Osteocyte (in vitro differentiated cells): ENCODE measurements around the gene LSM4. TPM values are rescaled to one million over a fixed set of nuclear protein-coding genes. Genes with fewer than 3 reads are reported as not detected.

Experiments
- DNase-seq: peaks from one replicate; pipeline ENCODE4 v3.0.0; 2021; ENCODE audit warnings: mixed read lengths; ENCODE audit not compliant: unreplicated experiment; ENCODE audit errors: extremely low spot score
- H3K27ac Mint-ChIP-seq: one replicate; pipeline ENCODE4 v1.8.0; 2021; ENCODE audit warnings: mild to moderate bottlenecking, mixed read lengths; ENCODE audit not compliant: unreplicated experiment
- H3K27me3 Mint-ChIP-seq: one replicate; pipeline ENCODE4 v1.8.0; 2021; ENCODE audit warnings: mixed read lengths; ENCODE audit not compliant: unreplicated experiment
- H3K36me3 Mint-ChIP-seq: one replicate; pipeline ENCODE4 v1.8.0; 2021; ENCODE audit warnings: mixed read lengths; ENCODE audit not compliant: unreplicated experiment
- H3K4me1 Mint-ChIP-seq: one replicate; pipeline ENCODE4 v1.8.0; 2021; ENCODE audit warnings: mixed read lengths; ENCODE audit not compliant: unreplicated experiment
- H3K4me3 Mint-ChIP-seq: one replicate; pipeline ENCODE4 v1.8.0; 2021; ENCODE audit warnings: mild to moderate bottlenecking, moderate library complexity, mixed read lengths; ENCODE audit not compliant: unreplicated experiment
- H3K9me3 Mint-ChIP-seq: one replicate; pipeline ENCODE4 v1.8.0; 2021; ENCODE audit warnings: mixed read lengths; ENCODE audit not compliant: unreplicated experiment
- total RNA-seq: library from RNA; stranded (reverse); gene quantifications from 2 replicates; pipeline ENCODE4 v1.2.1, GENCODE V29; 2021
- TF ChIP-seq, protein P1 (sequence below): fragments of 200-600 bp; sonication (generic); IDR thresholded peaks from 2 replicates; pipeline ENCODE4 v1.5.0; 2021; ENCODE audit warnings: antibody characterized with exemption, mild to moderate bottlenecking, moderate library complexity

The LSM4 gene
- total RNA-seq, 1 donor from 2014 or later: 92.1 TPM

- TF ChIP-seq, protein P1, sequence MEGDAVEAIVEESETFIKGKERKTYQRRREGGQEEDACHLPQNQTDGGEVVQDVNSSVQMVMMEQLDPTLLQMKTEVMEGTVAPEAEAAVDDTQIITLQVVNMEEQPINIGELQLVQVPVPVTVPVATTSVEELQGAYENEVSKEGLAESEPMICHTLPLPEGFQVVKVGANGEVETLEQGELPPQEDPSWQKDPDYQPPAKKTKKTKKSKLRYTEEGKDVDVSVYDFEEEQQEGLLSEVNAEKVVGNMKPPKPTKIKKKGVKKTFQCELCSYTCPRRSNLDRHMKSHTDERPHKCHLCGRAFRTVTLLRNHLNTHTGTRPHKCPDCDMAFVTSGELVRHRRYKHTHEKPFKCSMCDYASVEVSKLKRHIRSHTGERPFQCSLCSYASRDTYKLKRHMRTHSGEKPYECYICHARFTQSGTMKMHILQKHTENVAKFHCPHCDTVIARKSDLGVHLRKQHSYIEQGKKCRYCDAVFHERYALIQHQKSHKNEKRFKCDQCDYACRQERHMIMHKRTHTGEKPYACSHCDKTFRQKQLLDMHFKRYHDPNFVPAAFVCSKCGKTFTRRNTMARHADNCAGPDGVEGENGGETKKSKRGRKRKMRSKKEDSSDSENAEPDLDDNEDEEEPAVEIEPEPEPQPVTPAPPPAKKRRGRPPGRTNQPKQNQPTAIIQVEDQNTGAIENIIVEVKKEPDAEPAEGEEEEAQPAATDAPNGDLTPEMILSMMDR: no peak
- peaks cover 33% of the 10 kb centered on the region for H3K4me1 Mint-ChIP-seq
- H3K27ac Mint-ChIP-seq: peak overlapping the region; percentile 27
- no peak for DNase-seq
- no peaks in the 10 kb centered on the region for H3K9me3 Mint-ChIP-seq
- H3K27me3 Mint-ChIP-seq: no peaks in the 10 kb centered on the region
- H3K36me3 Mint-ChIP-seq: peaks cover 3% of the 10 kb centered on the region
- no peak overlapping the region for H3K4me3 Mint-ChIP-seq
Observed at GRCh38 chr19:18284712-18285360, 38.0 kb downstream of the LSM4 start.

DNA sequence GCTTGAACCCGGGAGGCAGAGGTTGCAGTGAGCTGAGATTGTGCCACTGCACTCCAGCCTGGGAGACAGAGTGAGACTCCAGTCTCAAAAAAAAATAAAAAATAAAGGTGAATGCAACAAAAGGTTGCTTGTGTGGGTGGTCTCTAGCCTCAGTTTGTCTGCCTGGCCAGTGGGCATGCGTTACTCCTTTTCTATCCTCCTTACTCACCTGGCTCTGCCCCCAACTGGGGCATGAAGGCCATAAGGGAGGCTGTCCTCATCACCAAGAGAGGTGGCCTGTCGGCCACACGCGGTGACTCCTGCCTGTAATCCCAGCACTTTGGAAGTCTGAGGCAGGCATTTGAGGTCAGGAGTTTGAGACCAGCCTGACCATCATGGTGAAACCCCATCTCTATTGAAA, 39.5 kb downstream of the LSM4 start:
- H3K36me3 Mint-ChIP-seq: peaks cover 15% of the 10 kb centered on the region
- H3K4me1 Mint-ChIP-seq: peaks cover 38% of the 10 kb centered on the region
- H3K9me3 Mint-ChIP-seq: no peaks in the 10 kb centered on the region
- peak overlapping the region; percentile 98 for H3K27ac Mint-ChIP-seq
- DNase-seq: no peak
- no peaks in the 10 kb centered on the region for H3K27me3 Mint-ChIP-seq
- H3K4me3 Mint-ChIP-seq: no peak overlapping the region
- TF ChIP-seq, protein P1: no peak

- Mint-ChIP-seq H3K4me1 (peaks cover 39% of the 10 kb centered on the region), H3K27me3 (no peaks in the 10 kb centered on the region)
Observed at GRCh38 chr19:18282788-18283141, 40.1 kb downstream of the LSM4 start.

DNA sequence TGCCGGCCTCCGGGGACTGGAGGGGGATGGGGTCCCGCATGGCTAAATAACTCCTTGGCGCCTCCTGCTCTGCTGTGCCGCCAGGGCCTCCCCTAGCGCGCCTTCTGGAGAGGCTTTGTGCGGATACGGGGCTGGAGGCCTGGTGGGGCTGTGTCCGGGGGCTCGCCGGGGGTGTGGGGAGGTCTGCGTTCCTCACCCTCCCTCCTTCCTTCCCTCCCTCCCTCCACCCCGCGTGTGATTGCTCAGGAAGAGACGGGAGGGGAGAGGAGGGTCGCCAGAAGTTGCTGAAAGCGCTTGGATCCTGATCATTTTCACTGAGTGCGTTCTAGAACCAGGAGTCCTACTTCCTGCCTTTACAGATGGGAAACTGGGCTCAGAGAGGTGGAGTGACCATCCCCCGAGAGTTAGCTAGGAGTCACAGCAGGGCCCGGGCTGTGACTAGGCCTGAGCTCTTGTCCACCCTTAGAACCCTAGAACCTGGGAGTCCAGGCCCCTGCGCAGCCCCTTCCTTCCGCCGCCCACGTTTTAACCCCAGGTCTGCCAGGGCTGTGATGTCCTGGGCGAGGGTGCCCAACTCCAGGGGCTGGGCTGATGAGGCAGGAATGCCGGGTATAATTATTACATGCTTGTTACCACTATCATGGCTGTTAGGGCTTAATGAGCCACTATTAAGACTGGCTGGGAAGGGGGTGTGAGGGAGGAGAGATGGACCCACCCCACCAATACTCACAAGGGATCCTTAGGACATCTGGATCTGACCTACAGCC, 40.7 kb downstream of the LSM4 start:
- no peaks in the 10 kb centered on the region for H3K27me3 Mint-ChIP-seq
- H3K4me3 Mint-ChIP-seq: peak overlapping the region; percentile 73
- H3K9me3 Mint-ChIP-seq: no peaks in the 10 kb centered on the region
- H3K27ac Mint-ChIP-seq: peak overlapping the region; percentile 98
- TF ChIP-seq, protein P1: peak; percentile 20
- H3K36me3 Mint-ChIP-seq: peaks cover 17% of the 10 kb centered on the region
- peaks cover 38% of the 10 kb centered on the region for H3K4me1 Mint-ChIP-seq
- no peak for DNase-seq

More at GRCh38 chr19:18282788-18283141, 40.1 kb downstream of the LSM4 start:
- Mint-ChIP-seq H3K9me3 (no peaks in the 10 kb centered on the region), H3K4me3 (peak overlapping the region; percentile 73), H3K27ac (peak overlapping the region; percentile 98), H3K36me3 (peaks cover 17% of the 10 kb centered on the region)
- TF ChIP-seq, protein P1: no peak
- DNase-seq: no peak
